T-helper 2 cell (primary cell): ENCODE measurements around the gene UBA5.

Experiments
- DNase-seq, 5 experiments: peaks; one replicate each; pipeline versions ENCODE4 v3.0.0 to v3.0.0-alpha.2; 2012 to 2022

The UBA5 gene

GRCh38 chr3:132654721-132655120 is 5.4 kb upstream of the UBA5 start:
- no peak for DNase-seq

GRCh38 chr3:132655471-132655870 is 4.7 kb upstream of the UBA5 start:
- no peak for DNase-seq

GRCh38 chr3:132657869-132658747 is 2.0 kb upstream of the UBA5 start:
- no peak for DNase-seq

- no peak for DNase-seq
Measured at GRCh38 chr3:132659000-132659364, 1.1 kb upstream of the UBA5 start.

GRCh38 chr3:132659365-132660051 is 621 bp upstream of the UBA5 start, which contains the start of gene ACAD11:
Gene ACAD11, minus strand, starts transcription at chr3:132659809. Its CDS starts 58 bp downstream, at chr3:132659751.
- peak in 2 of 5 experiments; percentile 11 to 39 for DNase-seq

GRCh38 chr3:132660811-132661070 is 612 bp downstream of the UBA5 start:
- DNase-seq, result peak in 1 of 5 experiments; percentile 27

GRCh38 chr3:132661101-132661500 is 972 bp downstream of the UBA5 start:
- DNase-seq, result no peak

- DNase-seq, result no peak
Measured at GRCh38 chr3:132662212-132662611, 2.1 kb downstream of the UBA5 start.

GRCh38 chr3:132665230-132665745 is 5.2 kb downstream of the UBA5 start:
- no peak for DNase-seq

- DNase-seq, result no peak
Measured at GRCh38 chr3:132669256-132669777, 9.2 kb downstream of the UBA5 start.

- DNase-seq, result peak in 1 of 5 experiments; percentile 35
Measured at GRCh38 chr3:132675408-132675807, 15.3 kb downstream of the UBA5 start.

- DNase-seq, result no peak
Measured at GRCh38 chr3:132679911-132680310, 19.8 kb downstream of the UBA5 start.

- no peak for DNase-seq
Measured at GRCh38 chr3:132681421-132681820, 21.3 kb downstream of the UBA5 start.

- DNase-seq, result no peak
Measured at GRCh38 chr3:132682201-132682600, 22.1 kb downstream of the UBA5 start.

GRCh38 chr3:132690040-132690439 is 29.9 kb downstream of the UBA5 start:
- DNase-seq, result no peak

- DNase-seq, result no peak
Measured at GRCh38 chr3:132694991-132695390, 34.9 kb downstream of the UBA5 start.

- DNase-seq, result no peak
Measured at GRCh38 chr3:132695422-132695821, 35.3 kb downstream of the UBA5 start.

GRCh38 chr3:132703733-132704132 is 43.6 kb downstream of the UBA5 start:
- DNase-seq, result no peak

- no peak for DNase-seq
Measured at GRCh38 chr3:132709761-132710160, 49.6 kb downstream of the UBA5 start.

GRCh38 chr3:132710311-132710710 is 50.2 kb downstream of the UBA5 start:
- no peak for DNase-seq

GRCh38 chr3:132713977-132714727 is 54.0 kb downstream of the UBA5 start:
- no peak for DNase-seq

- no peak for DNase-seq
Measured at GRCh38 chr3:132716372-132716771, 56.2 kb downstream of the UBA5 start.

- DNase-seq, result no peak
Measured at GRCh38 chr3:132720228-132720627, 60.1 kb downstream of the UBA5 start.
